Spleen (tissue), 11 donors: ENCODE data around the gene CLEC11A. TPM values are rescaled to one million over a fixed set of nuclear protein-coding genes. Genes with fewer than 3 reads are reported as not detected.
"Not testable (repeated sequence)": the region's sequence is repeated elsewhere in the genome, so short reads cannot be mapped to it uniquely, and the experiment has no call there.

ENCODE experiments used
- DNase-seq: peaks from one replicate; pipeline ENCODE4 v3.0.0-alpha.2; 2020
- H3K27ac ChIP-seq, 8 donors: fragments of 200-600 bp; sonication (generic) in 7 of 8; 1 replicate in 4 of 8; 2 replicates in 4 of 8; pipeline versions ENCODE4 v1.5.0 to v1.8.0; 2016 to 2021; ENCODE audit warnings: inconsistent platforms in 4 of 8, mild to moderate bottlenecking in 4 of 8, moderate library complexity in 1 of 8
- H3K27me3 ChIP-seq, 7 donors: fragments of 200-600 bp; sonication (generic) in 6 of 7; replicated peaks in 1 of 7; 1 replicate in 4 of 7; 2 replicates in 3 of 7; pipeline versions ENCODE4 v1.5.0 to v1.8.0; 2016 to 2021; ENCODE audit warnings: inconsistent platforms in 3 of 7, mild to moderate bottlenecking in 1 of 7
- H3K36me3 ChIP-seq, 6 donors: fragments of 200-600 bp; sonication (generic) in 5 of 6; 1 replicate in 4 of 6; 2 replicates in 2 of 6; pipeline versions ENCODE4 v1.5.0 to v1.8.0; 2016 to 2021; ENCODE audit warnings: inconsistent platforms in 2 of 6
- H3K4me1 ChIP-seq, 6 donors: fragments of 200-600 bp; sonication (generic) in 5 of 6; 1 replicate in 3 of 6; 2 replicates in 3 of 6; pipeline versions ENCODE4 v1.5.0 to v1.8.0; 2016 to 2021; ENCODE audit warnings: inconsistent platforms in 3 of 6
- H3K4me3 ChIP-seq, 8 donors: fragments of 200-600 bp; sonication (generic) in 7 of 8; 1 replicate in 4 of 8; 2 replicates in 4 of 8; pipeline versions ENCODE4 v1.5.0 to v1.8.0; 2016 to 2021; ENCODE audit warnings: inconsistent platforms in 4 of 8, mild to moderate bottlenecking in 4 of 8, moderate library complexity in 2 of 8
- H3K9me3 ChIP-seq, 8 donors: fragments of 200-600 bp; sonication (generic) in 7 of 8; 1 replicate in 4 of 8; 2 replicates in 4 of 8; pipeline versions ENCODE4 v1.5.0 to v1.8.0; 2016 to 2021; ENCODE audit warnings: inconsistent platforms in 4 of 8
- POLR2A ChIP-seq, 3 donors: fragments of 450-650 bp; IDR thresholded peaks; one replicate each; pipeline ENCODE4 v1.5.1; 2017; ENCODE audit warnings: antibody characterized with exemption in 3 of 3, mild to moderate bottlenecking in 1 of 3
- POLR2AphosphoS5 ChIP-seq, 3 donors: sonication (generic); formaldehyde crosslinking; IDR thresholded peaks; one replicate each; pipeline ENCODE4 v1.5.1; 2017; ENCODE audit warnings: antibody characterized with exemption in 3 of 3
- WGBS, 5 donors: extraction: QIAGEN DNeasy Blood & Tissue Kit in 3 of 5; methylation state at CpG; one replicate each; pipeline versions ENCODE4 v1.1.5 to v1.1.7; 2013 to 2018; 5-methylcytosine and 5-hydroxymethylcytosine counted together
- intact Hi-C: fragments of 100-400 bp; cut with DNase I; formaldehyde crosslinking; loops from one replicate; pipeline ENCODE4 v1.15.0; 2023; ENCODE audit warnings: low total_unique reads
- polyA plus RNA-seq, 3 donors: library from polyadenylated mRNA; stranded (reverse); fragments of 200-250 nt; gene quantifications; one replicate each; pipeline ENCODE4 v1.2.1, GENCODE V29; 2013
- total RNA-seq, 7 donors: library from RNA; depleted of rRNA in 3 of 7; stranded (reverse); fragments of >200 nt in 3 of 7; fragmentation: NEBNext Ultra II Directional in 4 of 7; extraction: Animal tissue kit (Norgen Biotek cat#: 25700) in 4 of 7; gene quantifications; one replicate each; pipeline versions ENCODE4 v1.1.0 to v1.2.1, GENCODE V29; 2016 to 2021
- TF ChIP-seq, protein P1 (sequence below), 11 experiments: fragments of 200-600 bp in 7 of 11; fragments of 450-650 bp in 4 of 11; sonication (generic) in 4 of 11; IDR thresholded peaks in 8 of 11; conservative IDR thresholded peaks in 3 of 11; 1 replicate in 7 of 11; 2 replicates in 4 of 11; pipeline versions ENCODE4 v1.4.0 to v1.8.0; 2016 to 2021; ENCODE audit warnings: antibody characterized with exemption in 11 of 11, inconsistent platforms in 4 of 11, mild to moderate bottlenecking in 1 of 11
- donor health status: healthy with polysubstance abuse.
- donor health status: DM: no; HTN: no; CAD: no; lungs with moderate emphysema.
- donor health status: DM: no; HTN: no; CAD: no.
- donor health status: Bipolar disorder and iron deficiency.
- donor health status: healthy.
- donor health status: DM: no; HTN: no; CAD: no.
- donor health status: DM: yes; HTN: yes; CAD: no.

CLEC11A gene
- total and polyA plus RNA-seq, 10 donors = 6.2 to 10.7 (median 8.9) TPM

- TF ChIP-seq, protein P1, sequence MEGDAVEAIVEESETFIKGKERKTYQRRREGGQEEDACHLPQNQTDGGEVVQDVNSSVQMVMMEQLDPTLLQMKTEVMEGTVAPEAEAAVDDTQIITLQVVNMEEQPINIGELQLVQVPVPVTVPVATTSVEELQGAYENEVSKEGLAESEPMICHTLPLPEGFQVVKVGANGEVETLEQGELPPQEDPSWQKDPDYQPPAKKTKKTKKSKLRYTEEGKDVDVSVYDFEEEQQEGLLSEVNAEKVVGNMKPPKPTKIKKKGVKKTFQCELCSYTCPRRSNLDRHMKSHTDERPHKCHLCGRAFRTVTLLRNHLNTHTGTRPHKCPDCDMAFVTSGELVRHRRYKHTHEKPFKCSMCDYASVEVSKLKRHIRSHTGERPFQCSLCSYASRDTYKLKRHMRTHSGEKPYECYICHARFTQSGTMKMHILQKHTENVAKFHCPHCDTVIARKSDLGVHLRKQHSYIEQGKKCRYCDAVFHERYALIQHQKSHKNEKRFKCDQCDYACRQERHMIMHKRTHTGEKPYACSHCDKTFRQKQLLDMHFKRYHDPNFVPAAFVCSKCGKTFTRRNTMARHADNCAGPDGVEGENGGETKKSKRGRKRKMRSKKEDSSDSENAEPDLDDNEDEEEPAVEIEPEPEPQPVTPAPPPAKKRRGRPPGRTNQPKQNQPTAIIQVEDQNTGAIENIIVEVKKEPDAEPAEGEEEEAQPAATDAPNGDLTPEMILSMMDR (IDR thresholded peaks at IDR 0.05 in 8 of 11, conservative IDR thresholded peaks at IDR 0.05 in 3 of 11) = no peak
- TF ChIP-seq POLR2A (IDR thresholded peaks at IDR 0.05) (no peak), POLR2AphosphoS5 (IDR thresholded peaks at IDR 0.05) (no peak)
- WGBS, 5 donors = 85 to 96% (median 90%) methylated on average over 5 to 6 of the region's 6 CpGs
- intact Hi-C loops = no loop called here
- Histone ChIP-seq H3K36me3 (no peaks in the 10 kb centered on the region), H3K4me3 (no peak overlapping the region), H3K27ac (no peak overlapping the region), H3K4me1 (no peaks in the 10 kb centered on the region), H3K9me3 (no peaks in the 10 kb centered on the region), H3K27me3 (peaks cover 0 to 64% (median 0%) of the 10 kb centered on the region in 7 donors)
- DNase-seq = no peak
Measured at GRCh38 chr19:50743537-50743936, 20.4 kb downstream of the CLEC11A start.

DNA sequence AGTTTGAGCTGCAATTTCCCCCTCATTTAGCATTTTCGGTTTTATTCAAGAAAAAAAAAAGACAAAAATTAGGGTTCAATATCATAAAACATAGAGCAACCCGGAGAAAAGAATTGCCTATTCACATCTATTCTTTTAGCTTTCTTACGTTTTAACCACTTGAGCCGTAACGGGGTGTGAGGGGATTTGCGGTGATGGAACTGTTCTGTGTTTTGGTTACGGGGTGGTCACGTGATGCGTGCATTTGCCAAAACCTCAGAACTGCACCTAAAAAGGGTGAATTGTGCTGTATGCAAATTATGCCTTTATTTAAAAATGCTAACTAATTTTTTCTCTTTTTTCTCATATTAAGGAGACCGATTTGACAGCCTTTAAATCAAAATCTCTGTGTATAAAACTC lies 22.1 kb downstream of the CLEC11A start:
- Histone ChIP-seq H3K4me1 (no peaks in the 10 kb centered on the region), H3K27me3 (peaks cover 0 to 56% (median 0%) of the 10 kb centered on the region in 7 donors), H3K27ac (no peak overlapping the region), H3K4me3 (no peak overlapping the region), H3K9me3 (no peaks in the 10 kb centered on the region), H3K36me3 (no peaks in the 10 kb centered on the region)
- no peak for DNase-seq
- TF ChIP-seq, protein P1 (IDR thresholded peaks at IDR 0.05 in 8 of 11, conservative IDR thresholded peaks at IDR 0.05 in 3 of 11) = no peak
- no peak for TF ChIP-seq POLR2AphosphoS5 (IDR thresholded peaks at IDR 0.05)
- intact Hi-C loops = no loop called here
- WGBS, 5 donors = 74 to 90% (median 81%) methylated on average over 10 of the region's 10 CpGs

GRCh38 chr19:50747141-50747540 lies 24.0 kb downstream of the CLEC11A start:
- H3K9me3 ChIP-seq, H3K36me3 ChIP-seq, H3K27ac ChIP-seq, H3K4me3 ChIP-seq, DNase-seq, intact Hi-C loops, H3K4me1 ChIP-seq: not testable (repeated sequence)
- 83 to 93% (median 91%) methylated on average over 14 of the region's 14 CpGs for WGBS, 5 donors
- H3K27me3 ChIP-seq = peaks cover 0 to 37% (median 0%) of the 10 kb centered on the region in 7 donors

GRCh38 chr19:50749490-50749889 lies 26.3 kb downstream of the CLEC11A start:
- Histone ChIP-seq H3K27me3 (peaks cover 0 to 27% (median 0%) of the 10 kb centered on the region in 7 donors), H3K27ac (no peak overlapping the region), H3K9me3 (no peaks in the 10 kb centered on the region), H3K4me3 (no peak overlapping the region), H3K4me1 (no peaks in the 10 kb centered on the region), H3K36me3 (no peaks in the 10 kb centered on the region)
- 70 to 86% (median 72%) methylated on average over 6 of the region's 6 CpGs for WGBS, 5 donors
- intact Hi-C loops = no loop called here
- TF ChIP-seq POLR2A (IDR thresholded peaks at IDR 0.05) = no peak
- TF ChIP-seq, protein P1 (IDR thresholded peaks at IDR 0.05 in 8 of 11, conservative IDR thresholded peaks at IDR 0.05 in 3 of 11) = no peak
- no peak for TF ChIP-seq POLR2AphosphoS5 (IDR thresholded peaks at IDR 0.05)
- no peak for DNase-seq

- Histone ChIP-seq H3K4me3 (no peak overlapping the region), H3K9me3 (no peaks in the 10 kb centered on the region), H3K4me1 (no peaks in the 10 kb centered on the region), H3K36me3 (no peaks in the 10 kb centered on the region), H3K27ac (no peak overlapping the region), H3K27me3 (peaks cover 0 to 32% (median 0%) of the 10 kb centered on the region in 7 donors)
- 60 to 74% (median 66%) methylated on average over 15 of the region's 15 CpGs for WGBS, 5 donors
- TF ChIP-seq, protein P1 (IDR thresholded peaks at IDR 0.05 in 8 of 11, conservative IDR thresholded peaks at IDR 0.05 in 3 of 11) = no peak
- TF ChIP-seq POLR2AphosphoS5 (IDR thresholded peaks at IDR 0.05) (no peak), POLR2A (IDR thresholded peaks at IDR 0.05) (no peak)
- no peak for DNase-seq
- intact Hi-C loops = no loop called here
Measured at GRCh38 chr19:50750010-50750409, 26.8 kb downstream of the CLEC11A start.
